Activated naive CD8-positive, alpha-beta T cell (primary cell): ENCODE measurements around the gene FGF13.

Experiments used
- H3K27ac Mint-ChIP-seq: one replicate; pipeline ENCODE4 v1.8.0; 2021; ENCODE audit warnings: mixed read lengths
- H3K27me3 Mint-ChIP-seq: one replicate; pipeline ENCODE4 v1.8.0; 2021; ENCODE audit warnings: mixed read lengths
- H3K36me3 Mint-ChIP-seq: one replicate; pipeline ENCODE4 v1.8.0; 2021; ENCODE audit warnings: mixed read lengths
- H3K4me1 Mint-ChIP-seq: one replicate; pipeline ENCODE4 v1.8.0; 2021; ENCODE audit warnings: low read depth, mixed read lengths
- H3K4me3 Mint-ChIP-seq: one replicate; pipeline ENCODE4 v1.8.0; 2021; ENCODE audit warnings: mild to moderate bottlenecking, mixed read lengths
- H3K9me3 Mint-ChIP-seq: one replicate; pipeline ENCODE4 v1.8.0; 2021; ENCODE audit warnings: low read depth, mixed read lengths

The FGF13 gene

DNA sequence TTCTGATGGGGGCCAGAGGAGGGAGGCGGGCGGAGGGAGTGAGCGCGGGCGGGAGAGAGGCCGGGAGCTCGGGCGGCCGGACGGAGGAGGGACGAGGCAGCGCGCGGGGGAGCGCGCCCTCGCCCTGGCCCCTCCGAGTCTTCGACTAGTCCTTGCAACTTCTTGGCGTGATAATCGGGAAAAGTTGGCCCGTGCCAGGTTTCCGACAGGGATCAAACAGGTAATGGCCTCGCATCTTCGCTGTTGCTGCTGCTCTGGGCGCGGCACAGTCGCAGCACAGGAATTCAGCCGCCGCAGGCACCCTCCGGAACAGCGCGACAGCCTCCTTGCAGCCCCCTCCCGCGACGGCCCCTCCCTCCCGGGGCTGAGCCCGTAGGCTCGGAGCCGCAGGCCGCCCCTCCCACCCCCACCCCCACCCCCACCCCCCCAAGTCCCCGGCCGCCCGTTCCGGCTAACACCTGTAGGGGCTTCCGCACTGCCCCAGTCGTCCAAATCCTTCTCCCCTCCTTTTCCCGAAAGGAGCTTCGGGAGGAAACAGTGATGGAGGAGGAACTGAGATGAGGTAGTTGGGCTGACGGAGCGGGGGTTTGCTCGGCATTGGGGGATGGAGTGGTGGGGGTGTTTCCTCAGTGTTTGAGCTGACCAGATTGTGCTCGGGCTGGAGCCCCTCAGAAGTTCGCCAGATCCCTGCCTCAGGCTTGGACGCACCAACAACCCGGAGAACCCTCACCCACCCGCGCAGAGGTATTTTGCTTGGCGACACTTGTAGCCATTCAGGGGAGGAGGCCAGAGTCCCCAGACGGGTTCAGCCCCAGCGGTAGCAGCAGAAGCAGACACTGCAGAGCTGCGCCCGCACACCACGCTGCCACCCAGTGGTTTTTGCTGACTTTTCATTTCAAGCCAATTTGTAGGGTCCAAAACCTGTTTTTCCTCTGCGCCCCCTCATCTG lies at the start of gene FGF13:
FGF13 (minus strand) TSS at position 319 of the 949 bp plus-strand sequence. CDS start 714 bp downstream, outside the sequence.
- Mint-ChIP-seq H3K27me3 (peaks cover 6% of the 10 kb centered on the region), H3K4me3 (no peak within 1 kb of the TSS)

GRCh38 chrX:138759217-138759943 lies 47.9 kb upstream of the FGF13 start:
- Mint-ChIP-seq H3K27ac (no peak overlapping the region), H3K27me3 (peaks cover 4% of the 10 kb centered on the region), H3K4me1 (no peaks in the 10 kb centered on the region), H3K4me3 (no peak overlapping the region), H3K36me3 (no peaks in the 10 kb centered on the region), H3K9me3 (no peaks in the 10 kb centered on the region)

More for the DNA sequence above, at the start of gene FGF13:
- Mint-ChIP-seq H3K4me1 (no peaks in the 10 kb centered on the region), H3K36me3 (no peaks in the 10 kb centered on the region), H3K27ac (no peak within 1 kb of the TSS), H3K9me3 (no peaks in the 10 kb centered on the region)

DNA sequence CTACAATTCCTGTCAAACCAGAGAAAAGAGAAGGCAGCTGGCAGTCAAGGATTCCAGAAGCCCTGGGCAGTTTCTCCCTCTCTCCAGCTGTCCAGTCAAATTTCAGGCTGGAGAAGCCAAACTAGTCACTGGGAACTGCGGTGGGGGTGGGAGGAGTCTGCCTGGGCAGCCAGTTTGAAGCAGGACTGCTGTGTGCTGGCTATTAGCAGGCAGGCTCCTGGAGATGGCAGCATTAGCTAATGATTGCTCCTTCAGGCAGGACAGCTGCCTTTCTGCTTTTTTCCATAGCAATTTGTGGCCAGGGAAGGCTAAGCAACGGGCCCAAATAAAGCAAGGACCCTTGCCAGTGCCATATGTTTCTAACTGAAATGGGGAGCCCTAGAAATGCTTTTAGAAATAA lies 44.7 kb upstream of the FGF13 start:
- peaks cover 2% of the 10 kb centered on the region for H3K27me3 Mint-ChIP-seq
- no peaks in the 10 kb centered on the region for H3K9me3 Mint-ChIP-seq
- H3K27ac Mint-ChIP-seq, result no peak overlapping the region
- H3K4me3 Mint-ChIP-seq, result no peak overlapping the region
- H3K4me1 Mint-ChIP-seq, result no peaks in the 10 kb centered on the region
- H3K36me3 Mint-ChIP-seq, result no peaks in the 10 kb centered on the region

GRCh38 chrX:138754861-138755260 lies 43.3 kb upstream of the FGF13 start:
- no peaks in the 10 kb centered on the region for H3K9me3 Mint-ChIP-seq
- H3K27me3 Mint-ChIP-seq, result peaks cover 2% of the 10 kb centered on the region
- H3K27ac Mint-ChIP-seq, result no peak overlapping the region
- H3K36me3 Mint-ChIP-seq, result no peaks in the 10 kb centered on the region
- no peak overlapping the region for H3K4me3 Mint-ChIP-seq
- no peaks in the 10 kb centered on the region for H3K4me1 Mint-ChIP-seq

GRCh38 chrX:138748480-138748879 lies 37.0 kb upstream of the FGF13 start:
- no peak overlapping the region for H3K27ac Mint-ChIP-seq
- H3K36me3 Mint-ChIP-seq, result no peaks in the 10 kb centered on the region
- peaks cover 2% of the 10 kb centered on the region for H3K27me3 Mint-ChIP-seq
- no peak overlapping the region for H3K4me3 Mint-ChIP-seq
- H3K9me3 Mint-ChIP-seq, result no peaks in the 10 kb centered on the region
- H3K4me1 Mint-ChIP-seq, result no peaks in the 10 kb centered on the region

- Mint-ChIP-seq H3K4me3 (no peak overlapping the region), H3K4me1 (no peaks in the 10 kb centered on the region), H3K36me3 (no peaks in the 10 kb centered on the region), H3K27me3 (peaks cover 2% of the 10 kb centered on the region), H3K27ac (no peak overlapping the region), H3K9me3 (no peaks in the 10 kb centered on the region)
These were observed 33.7 kb upstream of the FGF13 start for GRCh38 chrX:138745196-138745595.

- Mint-ChIP-seq H3K27ac (no peak overlapping the region), H3K36me3 (no peaks in the 10 kb centered on the region), H3K4me1 (no peaks in the 10 kb centered on the region), H3K27me3 (peaks cover 2% of the 10 kb centered on the region), H3K4me3 (no peak overlapping the region), H3K9me3 (no peaks in the 10 kb centered on the region)
These were observed 30.7 kb upstream of the FGF13 start for GRCh38 chrX:138742217-138742616.

DNA sequence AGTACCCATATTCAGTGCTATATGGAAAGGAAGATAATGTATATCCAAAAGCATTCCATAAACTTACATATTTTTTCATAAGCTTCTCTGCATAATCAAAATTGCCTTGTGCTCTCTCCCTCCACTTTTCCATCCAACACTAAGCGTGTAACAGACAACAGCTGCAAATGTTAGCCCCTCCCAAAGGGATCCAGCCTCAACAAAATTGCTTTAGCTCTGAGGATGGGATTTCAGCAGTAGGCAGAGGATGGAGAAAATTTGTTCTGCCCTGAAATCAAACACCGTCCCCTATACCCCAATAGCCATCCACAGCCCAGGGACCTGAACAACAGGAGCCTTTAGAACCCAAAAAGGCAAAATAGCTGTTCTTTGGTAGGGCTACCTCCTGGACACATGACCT lies 28.8 kb upstream of the FGF13 start:
- Mint-ChIP-seq H3K9me3 (no peaks in the 10 kb centered on the region), H3K4me3 (no peak overlapping the region), H3K27ac (no peak overlapping the region), H3K4me1 (no peaks in the 10 kb centered on the region), H3K36me3 (no peaks in the 10 kb centered on the region), H3K27me3 (no peaks in the 10 kb centered on the region)

GRCh38 chrX:138723301-138723700 lies 11.8 kb upstream of the FGF13 start:
- no peaks in the 10 kb centered on the region for H3K27me3 Mint-ChIP-seq
- no peak overlapping the region for H3K4me3 Mint-ChIP-seq
- H3K9me3 Mint-ChIP-seq, result no peaks in the 10 kb centered on the region
- no peaks in the 10 kb centered on the region for H3K36me3 Mint-ChIP-seq
- H3K4me1 Mint-ChIP-seq, result no peaks in the 10 kb centered on the region
- H3K27ac Mint-ChIP-seq, result no peak overlapping the region

GRCh38 chrX:138719396-138719795 lies 7.9 kb upstream of the FGF13 start:
- no peaks in the 10 kb centered on the region for H3K9me3 Mint-ChIP-seq
- H3K27me3 Mint-ChIP-seq, result peaks cover 6% of the 10 kb centered on the region
- no peaks in the 10 kb centered on the region for H3K4me1 Mint-ChIP-seq
- no peak overlapping the region for H3K4me3 Mint-ChIP-seq
- H3K27ac Mint-ChIP-seq, result no peak overlapping the region
- H3K36me3 Mint-ChIP-seq, result no peaks in the 10 kb centered on the region

- no peaks in the 10 kb centered on the region for H3K4me1 Mint-ChIP-seq
- no peaks in the 10 kb centered on the region for H3K36me3 Mint-ChIP-seq
- H3K4me3 Mint-ChIP-seq, result no peak overlapping the region
- no peaks in the 10 kb centered on the region for H3K9me3 Mint-ChIP-seq
- peaks cover 6% of the 10 kb centered on the region for H3K27me3 Mint-ChIP-seq
- no peak overlapping the region for H3K27ac Mint-ChIP-seq
These were observed 7.4 kb upstream of the FGF13 start for GRCh38 chrX:138718941-138719340.

DNA sequence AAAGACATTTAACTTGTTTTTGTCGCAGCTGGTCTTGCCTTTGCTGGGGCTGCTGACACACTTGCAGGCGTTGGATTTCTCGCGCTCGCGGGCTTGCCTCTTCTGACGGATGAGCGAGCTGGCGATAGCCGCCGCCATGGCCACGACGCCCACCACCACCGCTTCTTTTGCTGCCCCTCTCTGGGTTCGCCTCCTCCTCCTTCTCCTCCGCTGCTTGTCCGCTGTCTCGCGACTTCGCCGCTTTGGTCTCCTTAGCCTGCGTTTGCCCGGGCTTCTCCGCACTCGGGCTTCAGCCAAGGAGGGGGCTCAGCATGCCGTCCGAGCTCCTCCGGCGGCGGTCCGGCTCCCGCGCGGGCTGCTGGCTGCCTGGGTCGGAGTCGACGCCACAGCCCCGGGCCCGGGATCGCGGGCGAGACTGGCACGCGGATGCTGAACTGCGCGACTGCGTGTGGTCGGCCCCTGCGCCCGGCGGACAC lies 613 bp downstream of the FGF13 start:
- Mint-ChIP-seq H3K9me3 (no peaks in the 10 kb centered on the region), H3K36me3 (no peaks in the 10 kb centered on the region), H3K27ac (no peak overlapping the region), H3K27me3 (peaks cover 6% of the 10 kb centered on the region), H3K4me3 (no peak overlapping the region), H3K4me1 (no peaks in the 10 kb centered on the region)

- H3K4me3 Mint-ChIP-seq, result no peak overlapping the region
These were observed 1.4 kb downstream of the FGF13 start for GRCh38 chrX:138709886-138710791.

DNA sequence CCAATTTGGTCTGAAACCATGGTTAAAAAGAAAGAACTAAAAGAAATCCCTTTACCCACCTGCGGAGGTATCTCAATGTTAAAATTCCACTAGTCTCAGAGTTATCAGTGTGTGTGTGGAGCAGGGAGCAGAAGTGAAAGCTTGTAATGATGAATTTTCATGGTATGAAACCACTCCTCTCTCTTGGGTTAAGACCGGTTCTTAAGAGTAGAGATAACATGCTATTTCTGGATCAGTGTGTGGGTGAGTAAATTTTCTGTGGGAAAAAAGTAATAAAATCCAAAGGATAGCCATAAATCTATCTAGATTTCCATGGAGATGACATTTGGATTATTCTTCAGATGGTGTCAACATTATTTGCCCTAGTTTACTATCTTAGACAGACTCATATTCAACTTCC lies 3.2 kb downstream of the FGF13 start:
- H3K36me3 Mint-ChIP-seq, result no peaks in the 10 kb centered on the region
- H3K4me3 Mint-ChIP-seq, result no peak overlapping the region
- no peaks in the 10 kb centered on the region for H3K27me3 Mint-ChIP-seq
- H3K27ac Mint-ChIP-seq, result no peak overlapping the region
- no peaks in the 10 kb centered on the region for H3K9me3 Mint-ChIP-seq
- H3K4me1 Mint-ChIP-seq, result no peaks in the 10 kb centered on the region

More at GRCh38 chrX:138709886-138710791, 1.4 kb downstream of the FGF13 start:
- H3K27ac Mint-ChIP-seq, result no peak overlapping the region
- peaks cover 6% of the 10 kb centered on the region for H3K27me3 Mint-ChIP-seq
- no peaks in the 10 kb centered on the region for H3K4me1 Mint-ChIP-seq
- no peaks in the 10 kb centered on the region for H3K9me3 Mint-ChIP-seq
- H3K36me3 Mint-ChIP-seq, result no peaks in the 10 kb centered on the region
